SKM-1 (cell line): ENCODE data around the gene LRP8.

Source experiments
- DNase-seq: peaks from one replicate; lab custom pipeline; 2025; ENCODE audit not compliant: unreplicated experiment; lab: John Stamatoyannopoulos, UW

LRP8 gene

GRCh38 chr1:53340660-53341520 is 13.0 kb upstream of the LRP8 start:
- no peak for DNase-seq

DNA sequence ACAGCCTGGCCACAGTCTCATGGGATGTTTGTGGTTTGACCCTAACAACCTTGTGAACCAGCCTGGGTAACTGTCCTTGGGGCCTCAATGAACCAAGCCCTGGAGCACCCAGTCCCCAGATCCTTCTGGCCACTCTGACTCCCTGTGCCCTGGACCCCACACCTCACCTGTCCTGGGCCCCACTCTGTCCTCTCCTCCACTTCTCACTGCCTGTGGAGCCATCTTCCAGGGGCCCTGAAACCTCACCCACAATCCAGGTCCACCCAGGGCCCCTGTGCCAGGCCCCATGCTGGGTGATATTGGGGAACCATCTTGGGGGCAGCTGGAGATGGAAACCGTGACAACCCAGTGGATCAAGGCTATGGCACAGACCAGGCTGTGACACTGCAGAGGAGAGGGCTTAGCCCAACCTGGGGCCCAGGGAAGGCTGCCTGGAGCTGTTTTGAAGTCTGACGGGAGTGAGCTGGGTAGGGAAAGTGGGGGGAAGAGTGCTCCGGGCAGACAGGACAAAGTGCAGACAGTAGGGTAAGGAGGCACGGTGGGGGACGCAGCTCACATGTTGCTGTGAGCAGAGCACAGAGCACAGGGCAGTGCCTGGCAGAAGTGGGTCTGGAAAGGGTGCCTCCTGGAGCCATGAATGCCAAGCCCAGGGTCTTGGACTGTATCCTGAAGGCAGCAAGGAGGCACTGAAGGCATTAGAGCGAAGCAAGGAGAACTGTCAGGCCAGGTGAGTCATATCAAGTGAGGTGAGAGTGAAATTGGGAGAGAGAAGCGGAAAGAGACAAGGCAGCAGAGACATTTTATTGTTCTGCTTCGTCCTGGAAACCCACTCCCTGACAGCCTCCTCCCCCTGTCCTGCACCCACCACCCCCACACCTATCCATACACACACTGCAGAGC is 12.1 kb upstream of the LRP8 start:
- no peak for DNase-seq

DNA sequence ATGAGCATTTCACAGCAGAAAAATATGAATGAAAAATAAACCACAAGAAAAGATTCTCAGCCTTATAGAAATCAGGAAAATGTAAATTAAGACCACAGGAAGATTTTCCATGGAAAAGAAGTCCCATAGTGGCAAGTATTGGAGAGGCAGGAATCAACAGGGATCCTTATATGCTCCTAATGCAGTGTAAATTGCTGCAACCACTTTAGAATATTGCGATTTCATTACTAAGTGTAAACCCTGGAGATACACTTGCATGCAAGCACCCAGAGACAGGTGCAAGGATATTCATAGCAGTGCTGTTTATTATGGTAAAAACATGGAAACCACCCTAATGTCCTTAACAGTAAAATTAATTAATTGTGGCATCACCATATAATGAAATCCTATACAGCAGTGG is 10.6 kb upstream of the LRP8 start:
- no peak for DNase-seq

GRCh38 chr1:53337499-53337898 is 9.6 kb upstream of the LRP8 start:
- no peak for DNase-seq

GRCh38 chr1:53336146-53336545 is 8.3 kb upstream of the LRP8 start:
- DNase-seq: no peak

- DNase-seq: no peak
These were observed 7.8 kb upstream of the LRP8 start for GRCh38 chr1:53335661-53336060.

- no peak for DNase-seq
These were observed 6.9 kb upstream of the LRP8 start for GRCh38 chr1:53334781-53335180.

DNA sequence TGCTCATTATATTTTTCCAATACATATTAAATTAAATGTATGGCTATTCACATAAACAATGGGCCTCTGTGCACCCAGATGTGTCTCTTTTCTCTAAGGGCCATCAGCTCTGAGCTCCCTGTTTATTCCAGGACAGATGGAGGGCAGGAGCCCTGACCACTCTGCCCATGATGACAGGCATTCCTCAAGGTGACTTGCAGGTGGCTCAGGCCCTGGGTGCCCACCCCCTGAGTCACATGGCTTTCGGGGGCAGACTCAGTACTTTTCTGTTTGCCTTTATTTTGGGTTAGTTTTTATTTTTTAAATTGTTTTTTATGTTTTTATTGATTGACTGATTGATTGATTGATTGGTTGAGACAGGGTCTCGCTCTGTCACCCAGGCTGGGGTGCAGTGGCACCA is 6.4 kb upstream of the LRP8 start:
- DNase-seq: no peak

DNA sequence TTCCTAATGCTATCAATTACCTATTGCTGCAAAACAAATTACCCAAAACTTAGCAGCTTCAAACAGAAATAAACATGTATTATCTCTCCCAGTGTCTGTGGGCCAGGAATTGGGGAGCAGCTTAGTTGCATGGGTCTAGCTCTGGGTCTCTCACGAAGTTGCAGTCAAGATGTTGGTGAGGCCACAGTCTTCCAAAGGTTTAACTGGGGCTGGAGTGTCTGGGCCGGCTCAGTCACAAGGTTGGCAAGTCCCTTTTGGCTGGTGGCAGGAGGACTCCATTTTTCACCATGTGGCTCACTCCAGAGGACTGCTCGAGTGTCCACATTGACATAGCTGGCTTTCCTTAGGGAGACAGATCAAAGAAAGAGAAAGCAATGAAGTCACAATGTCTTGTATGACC is 5.0 kb upstream of the LRP8 start:
- DNase-seq: no peak

GRCh38 chr1:53332186-53332564 is 4.3 kb upstream of the LRP8 start:
- DNase-seq: no peak

DNA sequence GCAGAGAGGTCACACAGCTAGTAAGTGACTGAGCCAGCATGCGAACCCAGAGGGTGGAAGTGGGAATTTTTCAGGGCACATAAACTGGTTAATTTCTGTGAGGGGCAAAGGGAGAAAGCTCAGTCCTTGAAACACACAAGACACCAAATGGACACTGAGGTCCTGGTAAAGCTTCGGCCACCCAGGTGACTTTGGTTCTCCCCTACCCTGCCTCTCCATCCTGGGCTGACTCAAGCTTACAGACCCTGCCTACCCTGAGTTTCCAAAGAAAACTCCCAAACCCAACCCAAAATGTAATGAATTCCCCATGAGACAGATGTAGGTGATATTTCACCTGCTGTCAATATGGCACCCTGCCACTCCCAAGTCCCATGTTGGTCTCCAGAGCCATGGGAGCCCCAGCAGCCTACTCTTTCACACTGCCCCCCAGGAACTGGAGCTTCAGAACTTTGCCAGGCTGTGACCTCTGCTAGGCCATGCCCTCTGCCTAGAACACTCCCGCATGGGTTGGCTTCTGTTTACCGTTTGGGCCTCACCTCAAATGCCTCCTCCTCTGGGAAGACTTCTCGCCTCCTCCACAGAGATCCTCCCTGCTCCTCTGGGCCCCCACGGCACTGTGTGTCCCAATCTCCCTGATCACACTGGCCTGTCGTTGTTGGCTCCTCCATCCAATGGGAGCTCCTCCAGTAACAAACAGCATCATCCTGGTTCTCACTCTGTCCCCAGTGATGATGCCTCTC is 3.7 kb upstream of the LRP8 start:
- DNase-seq: no peak

DNA sequence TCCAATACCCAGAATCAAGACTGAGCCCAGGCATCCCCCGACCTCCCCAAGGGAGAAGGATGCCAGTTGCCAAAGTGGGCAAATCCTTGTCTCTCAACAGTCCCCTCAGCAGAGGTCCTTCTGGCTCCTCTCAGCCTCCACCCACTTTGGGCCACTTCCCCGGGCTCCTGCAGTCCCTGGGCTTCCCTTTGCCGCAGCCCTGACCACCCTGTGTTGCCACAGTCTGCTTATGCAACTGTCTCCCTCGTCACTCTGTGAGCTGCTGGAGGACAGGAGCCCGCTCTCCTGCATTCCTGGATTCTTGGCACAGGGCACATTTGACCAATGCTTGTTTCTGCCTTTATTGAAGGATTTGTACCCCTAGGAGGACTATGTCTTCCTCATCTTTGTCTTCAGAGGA is 2.9 kb upstream of the LRP8 start:
- DNase-seq: peak; percentile 39

- no peak for DNase-seq
These were observed 950 bp upstream of the LRP8 start for GRCh38 chr1:53328541-53329499.

- no peak for DNase-seq
These were observed 522 bp downstream of the LRP8 start for GRCh38 chr1:53327182-53327913.

GRCh38 chr1:53326598-53327181 is 1.2 kb downstream of the LRP8 start:
- DNase-seq: peak; percentile 68

GRCh38 chr1:53326088-53326597 is 1.7 kb downstream of the LRP8 start:
- DNase-seq: peak; percentile 97

- no peak for DNase-seq
These were observed 2.4 kb downstream of the LRP8 start for GRCh38 chr1:53325326-53326087.

- DNase-seq: no peak
These were observed 3.1 kb downstream of the LRP8 start for GRCh38 chr1:53324728-53325297.
